Cardiac ventricle fibroblast (primary cell): ENCODE data around the gene LGALS8. TPM values are rescaled to one million over a fixed set of nuclear protein-coding genes. Genes with fewer than 3 reads are reported as not detected.

Source experiments
- total RNA-seq: library from RNA; depleted of rRNA; stranded (reverse); fragments of >200 nt; gene quantifications from 2 replicates; pipeline ENCODE4 v1.2.3, GENCODE V29; 2015

Gene LGALS8
- 32.4 and 37.9 TPM in 2 replicates for total RNA-seq

DNA sequence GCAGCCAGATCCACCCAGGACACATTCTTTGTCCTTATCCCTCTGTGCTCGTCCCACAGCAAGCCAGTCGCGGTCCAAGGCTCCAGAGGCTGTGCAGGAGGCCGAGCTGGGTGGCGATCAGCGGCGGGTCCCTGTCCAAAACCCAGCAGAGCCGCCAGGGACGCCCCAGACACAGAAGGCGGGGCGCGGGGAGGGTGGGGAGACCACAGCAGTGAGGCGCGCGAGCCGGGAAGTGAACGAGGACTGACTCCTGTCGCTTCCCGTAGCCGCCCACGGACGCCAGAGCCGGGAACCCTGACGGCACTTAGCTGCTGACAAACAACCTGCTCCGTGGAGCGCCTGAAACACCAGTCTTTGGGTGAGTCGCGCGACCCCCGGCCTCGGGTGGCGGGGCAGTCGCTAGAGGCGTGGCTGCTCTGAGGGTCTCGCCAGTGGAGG is at the start of gene LGALS8:
Gene LGALS8, plus strand, starts transcription at position 279 of the 438 bp plus-strand sequence. CDS start 2,089 bp downstream, outside the sequence.

Other genes starting within 250 kb of the LGALS8 start
- gene ERO1B, start 242.0 kb upstream of the LGALS8 start, total RNA-seq: 3.5 and 3.9 TPM in 2 replicates
- gene EDARADD, start 129.7 kb upstream of the LGALS8 start, total RNA-seq: 0.44 TPM in 1 of 2 replicates, not detected in the other
- 21.5 and 28.7 TPM in 2 replicates for gene HEATR1, start 80.5 kb downstream of the LGALS8 start, total RNA-seq
- not detected in 2 replicates for gene ACTN2, start 162.5 kb downstream of the LGALS8 start, total RNA-seq